Neural cell (in vitro differentiated cells): ENCODE results near the gene NOD1.

Experiments used
- EZH2 ChIP-seq: fragments of 200-600, 300-800 bp; shearing (Covaris generic), sonication (generic); IDR thresholded peaks from 2 replicates; pipeline ENCODE4 v1.6.1; 2014; ENCODE audit warnings: antibody characterized with exemption, low read length, borderline replicate concordance, mild to moderate bottlenecking; ENCODE audit not compliant: insufficient read depth, poor library complexity, severe bottlenecking
- TAF1 ChIP-seq: IDR thresholded peaks from 2 replicates; pipeline ENCODE4 v1.6.1; 2012; ENCODE audit warnings: low read depth
- TF ChIP-seq, protein P1 (sequence below): fragments of 450-650 bp; IDR thresholded peaks from 2 replicates; pipeline ENCODE4 v1.5.1; 2014; ENCODE audit warnings: antibody characterized with exemption, mild to moderate bottlenecking, moderate library complexity; ENCODE audit not compliant: poor library complexity, severe bottlenecking

DNA sequence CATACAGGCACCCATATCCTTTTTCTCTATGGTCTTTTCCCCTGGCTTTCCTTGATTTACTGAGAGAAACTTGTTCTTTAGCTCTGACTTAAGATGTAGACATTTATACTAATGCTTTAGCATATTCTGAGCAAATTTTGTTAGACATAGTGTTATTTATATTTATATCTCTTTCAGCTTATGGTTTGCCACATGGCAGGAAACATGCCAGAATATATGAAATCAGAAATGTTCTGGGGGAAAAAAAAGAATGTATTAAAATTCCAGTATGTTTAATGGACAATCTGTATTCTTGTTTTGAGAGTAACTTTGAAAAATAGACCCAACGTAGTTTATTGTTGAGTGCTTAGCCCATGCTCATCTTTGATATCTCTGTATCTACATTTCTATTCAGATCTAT lies 36.2 kb upstream of the NOD1 start:
- TF ChIP-seq, protein P1, sequence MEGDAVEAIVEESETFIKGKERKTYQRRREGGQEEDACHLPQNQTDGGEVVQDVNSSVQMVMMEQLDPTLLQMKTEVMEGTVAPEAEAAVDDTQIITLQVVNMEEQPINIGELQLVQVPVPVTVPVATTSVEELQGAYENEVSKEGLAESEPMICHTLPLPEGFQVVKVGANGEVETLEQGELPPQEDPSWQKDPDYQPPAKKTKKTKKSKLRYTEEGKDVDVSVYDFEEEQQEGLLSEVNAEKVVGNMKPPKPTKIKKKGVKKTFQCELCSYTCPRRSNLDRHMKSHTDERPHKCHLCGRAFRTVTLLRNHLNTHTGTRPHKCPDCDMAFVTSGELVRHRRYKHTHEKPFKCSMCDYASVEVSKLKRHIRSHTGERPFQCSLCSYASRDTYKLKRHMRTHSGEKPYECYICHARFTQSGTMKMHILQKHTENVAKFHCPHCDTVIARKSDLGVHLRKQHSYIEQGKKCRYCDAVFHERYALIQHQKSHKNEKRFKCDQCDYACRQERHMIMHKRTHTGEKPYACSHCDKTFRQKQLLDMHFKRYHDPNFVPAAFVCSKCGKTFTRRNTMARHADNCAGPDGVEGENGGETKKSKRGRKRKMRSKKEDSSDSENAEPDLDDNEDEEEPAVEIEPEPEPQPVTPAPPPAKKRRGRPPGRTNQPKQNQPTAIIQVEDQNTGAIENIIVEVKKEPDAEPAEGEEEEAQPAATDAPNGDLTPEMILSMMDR = no peak
- TF ChIP-seq TAF1 = no peak
- no peak for TF ChIP-seq EZH2
